AML-193 (cell line): ENCODE measurements around the gene MCFD2.

ENCODE experiments used
- DNase-seq, 2 experiments: peaks; one replicate each; lab custom pipeline; 2025; lab: John Stamatoyannopoulos, UW

MCFD2 gene

GRCh38 chr2:46915281-46915810, at the start of gene MCFD2:
Gene MCFD2 (minus strand): TSS chr2:46915806. CDS start chr2:46909171, 6,635 bp downstream.
- DNase-seq = no peak

- no peak for DNase-seq
Observed at GRCh38 chr2:46964835-46965560, 49.4 kb upstream of the MCFD2 start.

- no peak for DNase-seq
Observed at GRCh38 chr2:46963941-46964673, 48.5 kb upstream of the MCFD2 start.

GRCh38 chr2:46963210-46963609, 47.6 kb upstream of the MCFD2 start:
- DNase-seq = no peak

GRCh38 chr2:46962751-46963150, 47.1 kb upstream of the MCFD2 start:
- no peak for DNase-seq

GRCh38 chr2:46960618-46961017, 45.0 kb upstream of the MCFD2 start:
- DNase-seq = no peak

- DNase-seq = no peak
Observed at GRCh38 chr2:46958431-46959017, 42.9 kb upstream of the MCFD2 start.

GRCh38 chr2:46956981-46957531, 41.5 kb upstream of the MCFD2 start:
- DNase-seq = no peak

GRCh38 chr2:46955764-46956163, 40.2 kb upstream of the MCFD2 start:
- DNase-seq = no peak

- DNase-seq = no peak
Observed at GRCh38 chr2:46954951-46955571, 39.5 kb upstream of the MCFD2 start.

GRCh38 chr2:46952171-46952570, 36.6 kb upstream of the MCFD2 start:
- DNase-seq = no peak

GRCh38 chr2:46951290-46952064, 35.9 kb upstream of the MCFD2 start:
- DNase-seq = no peak

GRCh38 chr2:46950314-46950713, 34.7 kb upstream of the MCFD2 start:
- DNase-seq = no peak

- no peak for DNase-seq
Observed at GRCh38 chr2:46947841-46948240, 32.2 kb upstream of the MCFD2 start.

GRCh38 chr2:46945671-46946070, 30.1 kb upstream of the MCFD2 start:
- no peak for DNase-seq

GRCh38 chr2:46943881-46944798, 28.5 kb upstream of the MCFD2 start:
- no peak for DNase-seq

GRCh38 chr2:46942891-46943626, 27.5 kb upstream of the MCFD2 start:
- no peak for DNase-seq

GRCh38 chr2:46942143-46942526, 26.5 kb upstream of the MCFD2 start:
- DNase-seq = peak in 1 of 2 experiments; percentile 29

- DNase-seq = no peak
Observed at GRCh38 chr2:46939626-46940359, 24.2 kb upstream of the MCFD2 start.
